Activated T-cell treated with anti-CD3 and anti-CD28 coated beads, Interleukin-2, amount 50 U/mL, for 72 hours (primary cell): ENCODE measurements around the gene IRF2. TPM values are rescaled to one million over a fixed set of nuclear protein-coding genes. Genes with fewer than 3 reads are reported as not detected.

ENCODE experiments used
- ATAC-seq, 2 donors: fragments of 150-1000 bp; cut with Tn5 transposase; replicated peaks in 1 of 2; 2 replicates each; pipeline ENCODE4 v1.10.0; 2021; ENCODE audit warnings: moderate library complexity in 2 of 2, mild to moderate bottlenecking in 1 of 2
- DNase-seq, 2 donors: peaks; one replicate each; pipeline ENCODE4 v3.0.0; 2021 to 2022; ENCODE audit warnings: mixed read lengths in 1 of 2
- H3K27ac Mint-ChIP-seq: one replicate; pipeline ENCODE4 v1.8.0; 2022; ENCODE audit warnings: mild to moderate bottlenecking, moderate library complexity, mixed read lengths
- H3K27me3 Mint-ChIP-seq: one replicate; pipeline ENCODE4 v1.8.0; 2022; ENCODE audit warnings: low read depth, mixed read lengths
- H3K36me3 Mint-ChIP-seq, 2 donors: one replicate each; pipeline ENCODE4 v1.8.0; 2022; ENCODE audit warnings: mixed read lengths in 2 of 2, mild to moderate bottlenecking in 1 of 2; ENCODE audit not compliant: insufficient read depth in 2 of 2
- H3K4me1 Mint-ChIP-seq: one replicate; pipeline ENCODE4 v1.8.0; 2022; ENCODE audit warnings: low read depth, mixed read lengths
- H3K4me3 Mint-ChIP-seq, 2 donors: one replicate each; pipeline ENCODE4 v1.8.0; 2022; ENCODE audit warnings: mild to moderate bottlenecking in 2 of 2, mixed read lengths in 2 of 2, moderate library complexity in 2 of 2
- H3K9me3 Mint-ChIP-seq, 2 donors: one replicate each; pipeline ENCODE4 v1.8.0; 2022; ENCODE audit warnings: mixed read lengths in 2 of 2
- total RNA-seq, 2 donors: library from RNA; stranded (reverse); gene quantifications; one replicate each; pipeline ENCODE4 v1.2.3, GENCODE V29; 2022

The IRF2 gene
- total RNA-seq, 2 donors from 2014 or later = 70.3 TPM

- Mint-ChIP-seq H3K9me3 (peaks cover 0 to 2% of the 10 kb centered on the region in 2 donors), H3K36me3 (peaks cover 0 to 2% of the 10 kb centered on the region in 2 donors), H3K27me3 (no peaks in the 10 kb centered on the region), H3K27ac (no peak overlapping the region), H3K4me1 (peaks cover 8% of the 10 kb centered on the region), H3K4me3 (no peak overlapping the region)
- ATAC-seq (no peak), DNase-seq (no peak)
Observed at GRCh38 chr4:184363258-184363657, 111.1 kb downstream of the IRF2 start.

GRCh38 chr4:184362396-184362795 is 112.0 kb downstream of the IRF2 start:
- H3K27me3 Mint-ChIP-seq = no peaks in the 10 kb centered on the region
- peaks cover 0 to 4% of the 10 kb centered on the region in 2 donors for H3K9me3 Mint-ChIP-seq
- peaks cover 0 to 2% of the 10 kb centered on the region in 2 donors for H3K36me3 Mint-ChIP-seq
- peaks cover 8% of the 10 kb centered on the region for H3K4me1 Mint-ChIP-seq
- H3K27ac Mint-ChIP-seq = no peak overlapping the region
- no peak overlapping the region for H3K4me3 Mint-ChIP-seq
- ATAC-seq = no peak
- DNase-seq = no peak

GRCh38 chr4:184361443-184361842 is 112.9 kb downstream of the IRF2 start:
- no peaks in the 10 kb centered on the region for H3K36me3 Mint-ChIP-seq
- H3K27me3 Mint-ChIP-seq = no peaks in the 10 kb centered on the region
- peaks cover 10% of the 10 kb centered on the region for H3K4me1 Mint-ChIP-seq
- DNase-seq = no peak
- H3K9me3 Mint-ChIP-seq = peaks cover 0 to 2% of the 10 kb centered on the region in 2 donors
- H3K27ac Mint-ChIP-seq = no peak overlapping the region
- ATAC-seq = no peak
- H3K4me3 Mint-ChIP-seq = no peak overlapping the region

GRCh38 chr4:184359888-184360287 is 114.5 kb downstream of the IRF2 start:
- H3K4me3 Mint-ChIP-seq = no peak overlapping the region

GRCh38 chr4:184358521-184359232 is 115.7 kb downstream of the IRF2 start:
- H3K9me3 Mint-ChIP-seq = peaks cover 0 to 2% of the 10 kb centered on the region in 2 donors
- H3K36me3 Mint-ChIP-seq = no peaks in the 10 kb centered on the region
- peaks cover 30% of the 10 kb centered on the region for H3K4me1 Mint-ChIP-seq
- no peaks in the 10 kb centered on the region for H3K27me3 Mint-ChIP-seq
- DNase-seq = no peak
- no peak overlapping the region for H3K27ac Mint-ChIP-seq
- no peak for ATAC-seq
- H3K4me3 Mint-ChIP-seq = no peak overlapping the region

More at GRCh38 chr4:184359888-184360287, 114.5 kb downstream of the IRF2 start:
- no peaks in the 10 kb centered on the region for H3K36me3 Mint-ChIP-seq
- DNase-seq (no peak), ATAC-seq (no peak)
- peaks cover 0 to 2% of the 10 kb centered on the region in 2 donors for H3K9me3 Mint-ChIP-seq
- H3K27me3 Mint-ChIP-seq = no peaks in the 10 kb centered on the region
- H3K27ac Mint-ChIP-seq = no peak overlapping the region
- H3K4me1 Mint-ChIP-seq = peaks cover 24% of the 10 kb centered on the region

GRCh38 chr4:184357772-184358171 is 116.6 kb downstream of the IRF2 start:
- peaks cover 0 to 2% of the 10 kb centered on the region in 2 donors for H3K9me3 Mint-ChIP-seq
- ATAC-seq (no peak), DNase-seq (no peak)
- H3K27ac Mint-ChIP-seq = no peak overlapping the region
- no peaks in the 10 kb centered on the region for H3K36me3 Mint-ChIP-seq
- H3K4me1 Mint-ChIP-seq = peaks cover 30% of the 10 kb centered on the region
- H3K27me3 Mint-ChIP-seq = no peaks in the 10 kb centered on the region
- H3K4me3 Mint-ChIP-seq = no peak overlapping the region

- Mint-ChIP-seq H3K4me3 (no peak overlapping the region), H3K27me3 (peaks cover 4% of the 10 kb centered on the region), H3K36me3 (no peaks in the 10 kb centered on the region), H3K27ac (no peak overlapping the region), H3K9me3 (peaks cover 0 to 2% of the 10 kb centered on the region in 2 donors), H3K4me1 (peaks cover 24% of the 10 kb centered on the region)
- DNase-seq = no peak
- ATAC-seq = no peak
Observed at GRCh38 chr4:184357165-184357564, 117.2 kb downstream of the IRF2 start.

GRCh38 chr4:184356366-184356765 is 118.0 kb downstream of the IRF2 start:
- H3K27me3 Mint-ChIP-seq = peaks cover 6% of the 10 kb centered on the region
- H3K4me1 Mint-ChIP-seq = peaks cover 22% of the 10 kb centered on the region
- no peak overlapping the region for H3K4me3 Mint-ChIP-seq
- H3K27ac Mint-ChIP-seq = peak overlapping the region; percentile 63
- DNase-seq (no peak), ATAC-seq (peak; percentile 11 to 18)
- no peaks in the 10 kb centered on the region for H3K36me3 Mint-ChIP-seq
- H3K9me3 Mint-ChIP-seq = peaks cover 0 to 2% of the 10 kb centered on the region in 2 donors

- peaks cover 22% of the 10 kb centered on the region for H3K4me1 Mint-ChIP-seq
- H3K36me3 Mint-ChIP-seq = no peaks in the 10 kb centered on the region
- no peak overlapping the region for H3K4me3 Mint-ChIP-seq
- H3K9me3 Mint-ChIP-seq = peaks cover 0 to 2% of the 10 kb centered on the region in 2 donors
- H3K27me3 Mint-ChIP-seq = peaks cover 6% of the 10 kb centered on the region
- no peak for ATAC-seq
- H3K27ac Mint-ChIP-seq = peak overlapping the region; percentile 63
- no peak for DNase-seq
Observed at GRCh38 chr4:184355857-184356256, 118.5 kb downstream of the IRF2 start.

- H3K36me3 Mint-ChIP-seq = no peaks in the 10 kb centered on the region
- ATAC-seq (peak; percentile 43 to 56), DNase-seq (peak in 1 of 2 donors; percentile 20)
- H3K9me3 Mint-ChIP-seq = peaks cover 0 to 2% of the 10 kb centered on the region in 2 donors
- no peak overlapping the region for H3K4me3 Mint-ChIP-seq
- peaks cover 22% of the 10 kb centered on the region for H3K4me1 Mint-ChIP-seq
- peaks cover 6% of the 10 kb centered on the region for H3K27me3 Mint-ChIP-seq
- no peak overlapping the region for H3K27ac Mint-ChIP-seq
Observed at GRCh38 chr4:184355111-184355604, 119.2 kb downstream of the IRF2 start.

- Mint-ChIP-seq H3K4me3 (no peak overlapping the region), H3K4me1 (peaks cover 22% of the 10 kb centered on the region), H3K27me3 (peaks cover 6% of the 10 kb centered on the region), H3K36me3 (no peaks in the 10 kb centered on the region), H3K9me3 (peaks cover 0 to 2% of the 10 kb centered on the region in 2 donors), H3K27ac (no peak overlapping the region)
- ATAC-seq (no peak), DNase-seq (no peak)
Observed at GRCh38 chr4:184352891-184353290, 121.5 kb downstream of the IRF2 start.

- no peaks in the 10 kb centered on the region for H3K36me3 Mint-ChIP-seq
- no peak overlapping the region for H3K4me3 Mint-ChIP-seq
- peaks cover 22% of the 10 kb centered on the region for H3K4me1 Mint-ChIP-seq
- DNase-seq (no peak), ATAC-seq (no peak)
- H3K9me3 Mint-ChIP-seq = no peaks in the 10 kb centered on the region
- no peak overlapping the region for H3K27ac Mint-ChIP-seq
- peaks cover 8% of the 10 kb centered on the region for H3K27me3 Mint-ChIP-seq
Observed at GRCh38 chr4:184351560-184352451, 122.5 kb downstream of the IRF2 start.

GRCh38 chr4:184350964-184351363 is 123.4 kb downstream of the IRF2 start:
- H3K27me3 Mint-ChIP-seq = peaks cover 13% of the 10 kb centered on the region
- no peak for ATAC-seq
- H3K9me3 Mint-ChIP-seq = no peaks in the 10 kb centered on the region
- H3K27ac Mint-ChIP-seq = no peak overlapping the region
- no peak overlapping the region for H3K4me3 Mint-ChIP-seq
- DNase-seq = no peak
- H3K4me1 Mint-ChIP-seq = peaks cover 16% of the 10 kb centered on the region
- no peaks in the 10 kb centered on the region for H3K36me3 Mint-ChIP-seq
